ENCODE measurements around the gene SAG.

DNA sequence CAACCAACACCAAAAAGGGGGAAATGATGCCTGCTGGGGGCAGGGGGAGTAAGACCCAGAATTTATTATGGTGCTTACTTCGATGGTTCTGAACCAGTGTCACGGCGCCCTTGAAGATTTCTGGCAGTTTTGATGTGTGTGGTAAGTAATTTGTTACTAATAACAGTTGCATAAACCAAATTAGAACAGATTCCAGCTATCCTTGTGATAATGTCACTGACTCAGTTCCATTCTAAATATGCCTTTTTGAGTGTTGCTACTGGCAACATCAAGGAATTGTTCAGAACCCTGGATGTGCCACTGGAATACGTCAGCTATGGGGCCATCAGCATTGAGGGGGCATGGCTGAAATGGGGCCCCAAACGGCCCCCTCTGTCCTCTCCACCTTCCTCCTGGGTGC is 11.6 kb downstream of the SAG start:
- TF ChIP-seq NBN (IDR thresholded peaks at IDR 0.05; ENCODE audit: low read depth) (no peak), ATF7 (IDR thresholded peaks at IDR 0.05) (no peak), POLR2A (conservative IDR thresholded peaks at IDR 0.05) (no peak), MAFK (IDR thresholded peaks at IDR 0.05; ENCODE audit: low read length) (no peak)
